Mammary epithelial cell (primary cell): ENCODE data around the gene MCFD2.

Experiments used
- EZH2 ChIP-seq: IDR thresholded peaks from 2 replicates; pipeline ENCODE4 v1.6.1; 2012; ENCODE audit warnings: low read length, inconsistent platforms, borderline replicate concordance
- TF ChIP-seq, protein P1 (sequence below), 2 donors: IDR thresholded peaks in 1 of 2; conservative IDR thresholded peaks in 1 of 2; 2 replicates each; pipeline ENCODE4 v1.5.1; 2011 to 2012; ENCODE audit warnings: inconsistent platforms in 2 of 2, low read length in 2 of 2, mild to moderate bottlenecking in 2 of 2, control low read depth in 1 of 2, low read depth in 1 of 2; ENCODE audit not compliant: insufficient read depth in 1 of 2; ENCODE audit errors: extremely low read depth in 1 of 2

DNA sequence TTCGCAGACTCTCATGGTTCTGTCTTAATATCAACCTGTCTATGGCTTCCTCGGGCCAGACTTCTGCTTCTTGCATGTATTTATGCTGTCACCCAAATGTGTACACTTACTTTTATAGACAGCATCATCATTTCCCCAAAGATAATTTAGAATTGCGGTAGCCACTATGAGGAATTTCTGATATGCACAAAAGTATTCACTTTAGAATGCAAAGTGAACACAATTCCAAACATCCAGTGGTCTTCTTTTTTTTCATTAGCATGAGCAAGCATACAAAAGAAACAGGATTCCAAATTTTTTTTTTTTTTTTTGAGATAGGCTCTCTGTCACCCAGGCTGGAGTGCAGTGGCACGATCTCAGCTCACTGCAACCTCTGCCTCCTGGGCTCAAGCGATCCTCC lies 21.0 kb upstream of the MCFD2 start:
- TF ChIP-seq, protein P1, sequence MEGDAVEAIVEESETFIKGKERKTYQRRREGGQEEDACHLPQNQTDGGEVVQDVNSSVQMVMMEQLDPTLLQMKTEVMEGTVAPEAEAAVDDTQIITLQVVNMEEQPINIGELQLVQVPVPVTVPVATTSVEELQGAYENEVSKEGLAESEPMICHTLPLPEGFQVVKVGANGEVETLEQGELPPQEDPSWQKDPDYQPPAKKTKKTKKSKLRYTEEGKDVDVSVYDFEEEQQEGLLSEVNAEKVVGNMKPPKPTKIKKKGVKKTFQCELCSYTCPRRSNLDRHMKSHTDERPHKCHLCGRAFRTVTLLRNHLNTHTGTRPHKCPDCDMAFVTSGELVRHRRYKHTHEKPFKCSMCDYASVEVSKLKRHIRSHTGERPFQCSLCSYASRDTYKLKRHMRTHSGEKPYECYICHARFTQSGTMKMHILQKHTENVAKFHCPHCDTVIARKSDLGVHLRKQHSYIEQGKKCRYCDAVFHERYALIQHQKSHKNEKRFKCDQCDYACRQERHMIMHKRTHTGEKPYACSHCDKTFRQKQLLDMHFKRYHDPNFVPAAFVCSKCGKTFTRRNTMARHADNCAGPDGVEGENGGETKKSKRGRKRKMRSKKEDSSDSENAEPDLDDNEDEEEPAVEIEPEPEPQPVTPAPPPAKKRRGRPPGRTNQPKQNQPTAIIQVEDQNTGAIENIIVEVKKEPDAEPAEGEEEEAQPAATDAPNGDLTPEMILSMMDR (conservative IDR thresholded peaks at IDR 0.05 in 1 of 2, IDR thresholded peaks at IDR 0.05 in 1 of 2; ENCODE audit: extremely low read depth in 1 of 2, insufficient read depth in 1 of 2, low read depth in 1 of 2, low read length in 2 of 2), result no peak
- no peak for TF ChIP-seq EZH2
